SKM-1 treated with dmso at 0.1 percent for 144 hours (cell line): ENCODE results near the gene ATP23.
A peak's percentile ranks its signal among the peaks of the same experiment; 100 is the strongest.

ENCODE experiments used
- DNase-seq: peaks from one replicate; lab custom pipeline; 2025; ENCODE audit not compliant: unreplicated experiment; lab: John Stamatoyannopoulos, UW

The ATP23 gene

GRCh38 chr12:57908511-57908910, 32.9 kb upstream of the ATP23 start:
- no peak for DNase-seq

GRCh38 chr12:57909056-57909455, 32.3 kb upstream of the ATP23 start:
- DNase-seq: no peak

GRCh38 chr12:57909611-57910010, 31.8 kb upstream of the ATP23 start:
- DNase-seq: no peak

- no peak for DNase-seq
Observed at GRCh38 chr12:57918147-57918546, 23.2 kb upstream of the ATP23 start.

GRCh38 chr12:57927086-57927485, 14.3 kb upstream of the ATP23 start:
- no peak for DNase-seq

GRCh38 chr12:57929092-57929830, 12.1 kb upstream of the ATP23 start:
- no peak for DNase-seq

- DNase-seq: peak; percentile 17
Observed at GRCh38 chr12:57934819-57935218, 6.5 kb upstream of the ATP23 start.

- DNase-seq: no peak
Observed at GRCh38 chr12:57935331-57935730, 6.0 kb upstream of the ATP23 start.

GRCh38 chr12:57935839-57936512, 5.4 kb upstream of the ATP23 start:
- DNase-seq: peak; percentile 80

GRCh38 chr12:57936513-57936883, 4.9 kb upstream of the ATP23 start:
- no peak for DNase-seq

GRCh38 chr12:57939291-57939690, 2.1 kb upstream of the ATP23 start:
- peak; percentile 41 for DNase-seq

- DNase-seq: no peak
Observed at GRCh38 chr12:57940052-57940914, 1.1 kb upstream of the ATP23 start.

- DNase-seq: no peak
Observed at GRCh38 chr12:57940915-57941164, 527 bp upstream of the ATP23 start.

GRCh38 chr12:57943438-57944080, 2.2 kb downstream of the ATP23 start:
- DNase-seq: no peak

- DNase-seq: no peak
Observed at GRCh38 chr12:57944313-57945023, 3.1 kb downstream of the ATP23 start.

- no peak for DNase-seq
Observed at GRCh38 chr12:57952766-57953165, 11.4 kb downstream of the ATP23 start.

GRCh38 chr12:57954768-57955167, 13.4 kb downstream of the ATP23 start:
- DNase-seq: no peak

GRCh38 chr12:57958061-57958657, 16.8 kb downstream of the ATP23 start:
- DNase-seq: no peak

- no peak for DNase-seq
Observed at GRCh38 chr12:57964421-57964820, 23.1 kb downstream of the ATP23 start.

- no peak for DNase-seq
Observed at GRCh38 chr12:57965766-57966165, 24.4 kb downstream of the ATP23 start.

- DNase-seq: no peak
Observed at GRCh38 chr12:57966536-57966935, 25.2 kb downstream of the ATP23 start.
